ENCODE data around the gene GPC6. TPM values are rescaled to one million over a fixed set of nuclear protein-coding genes. Genes with fewer than 3 reads are reported as not detected.
A peak's percentile ranks its signal among the peaks of the same experiment; 100 is the strongest.

GPC6 gene
- total and polyA plus RNA-seq, 4 donors: 5.9 to 29.1 (median 18.2) TPM

DNA sequence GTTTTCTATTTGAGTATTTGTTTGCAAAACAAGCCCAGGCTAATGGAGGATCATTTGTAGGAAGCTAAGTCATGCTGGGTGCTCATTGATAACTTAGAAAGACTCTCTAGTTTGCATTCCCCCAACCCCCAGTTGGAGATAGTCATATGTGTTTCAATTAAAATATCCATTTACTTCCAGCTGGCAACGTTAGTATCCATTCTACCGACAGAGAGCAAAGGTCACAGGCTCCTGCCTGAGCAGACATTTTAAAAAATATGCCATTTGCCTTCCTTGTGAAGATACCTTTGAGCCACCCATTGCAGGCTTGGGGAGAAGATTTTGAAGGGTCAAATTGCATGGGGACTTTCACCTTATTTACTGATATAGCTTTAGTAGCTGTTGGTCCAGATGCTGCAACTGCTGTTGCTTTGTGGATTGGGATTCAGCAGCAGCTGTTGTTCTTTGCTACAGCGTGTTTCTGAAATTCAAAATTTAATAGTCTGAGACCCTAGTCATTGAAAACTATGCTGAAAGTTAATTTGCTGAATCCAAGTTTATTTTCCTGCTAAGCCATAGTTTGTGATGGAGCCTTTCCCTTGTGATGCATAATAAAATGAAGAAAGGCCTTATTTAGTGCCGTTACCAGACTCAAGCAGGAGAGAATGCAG lies 335.1 kb downstream of the GPC6 start:
- no peak overlapping the region for H3K27ac ChIP-seq (ENCODE audit: low read depth in 1 of 2, low read length in 2 of 2)
- H3K4me1 ChIP-seq (ENCODE audit: control insufficient read depth in 4 of 4, insufficient read depth in 4 of 4, low read length in 3 of 4): peaks cover 0 to 3% (median 0%) of the 10 kb centered on the region in 4 donors
- no peak for DNase-seq (ENCODE audit: low spot score)
- WGBS: 63% methylated on average over 4 of the region's 4 CpGs
- H3K4me3 ChIP-seq (ENCODE audit: low read depth in 1 of 3, low read length in 3 of 3): no peak overlapping the region
- no peaks in the 10 kb centered on the region for H3K9me3 ChIP-seq (ENCODE audit: control insufficient read depth in 4 of 4, low read length in 3 of 4)
- no peaks in the 10 kb centered on the region for H3K36me3 ChIP-seq (ENCODE audit: control insufficient read depth in 4 of 4, insufficient read depth in 3 of 4, low read depth in 1 of 4, low read length in 3 of 4)
- TF ChIP-seq YY1 (IDR thresholded peaks at IDR 0.05) (peak; percentile 45), HNF4A (conservative IDR thresholded peaks at IDR 0.05) (peak in 1 of 2 donors; percentile 35), JUND (IDR thresholded peaks at IDR 0.05) (no peak)
- H3K27me3 ChIP-seq (ENCODE audit: control insufficient read depth in 4 of 4, insufficient read depth in 4 of 4, low read length in 3 of 4): no peaks in the 10 kb centered on the region
- H3K9ac ChIP-seq (ENCODE audit: low read depth in 1 of 2, low read length in 2 of 2): no peak overlapping the region

DNA sequence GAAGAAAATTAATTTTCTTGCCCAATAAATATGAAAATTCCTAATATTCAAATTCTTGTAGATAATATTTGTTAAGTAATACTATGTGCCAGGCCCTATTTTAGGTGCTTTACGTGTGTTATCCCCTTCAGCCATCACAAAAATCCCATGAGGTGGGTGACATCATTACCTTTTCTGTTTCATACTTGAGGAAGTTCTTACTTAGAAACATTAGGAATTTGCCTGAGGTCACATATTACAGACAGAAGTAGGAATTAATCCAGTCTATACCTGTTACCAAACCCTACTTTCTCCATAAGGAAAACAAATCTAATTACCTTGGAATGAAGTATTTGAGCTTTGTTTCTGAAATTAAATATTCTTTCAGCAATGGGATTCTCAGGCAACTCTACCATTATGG lies 336.1 kb downstream of the GPC6 start:
- no peak overlapping the region for H3K27ac ChIP-seq (ENCODE audit: low read depth in 1 of 2, low read length in 2 of 2)
- TF ChIP-seq RXRA (IDR thresholded peaks at IDR 0.05) (no peak), EGR1 (IDR thresholded peaks at IDR 0.05; ENCODE audit: low read depth in 2 of 2) (no peak), HNF4A (conservative IDR thresholded peaks at IDR 0.05) (no peak), SP1 (IDR thresholded peaks at IDR 0.05) (no peak), GABPA (IDR thresholded peaks at IDR 0.05 in 1 of 2, conservative IDR thresholded peaks at IDR 0.05 in 1 of 2) (no peak), NR2F2 (IDR thresholded peaks at IDR 0.05) (no peak), FOXA1 (IDR thresholded peaks at IDR 0.05) (no peak), FOXA2 (IDR thresholded peaks at IDR 0.05) (no peak), RAD21 (IDR thresholded peaks at IDR 0.05) (no peak)
- TF ChIP-seq, protein P1, sequence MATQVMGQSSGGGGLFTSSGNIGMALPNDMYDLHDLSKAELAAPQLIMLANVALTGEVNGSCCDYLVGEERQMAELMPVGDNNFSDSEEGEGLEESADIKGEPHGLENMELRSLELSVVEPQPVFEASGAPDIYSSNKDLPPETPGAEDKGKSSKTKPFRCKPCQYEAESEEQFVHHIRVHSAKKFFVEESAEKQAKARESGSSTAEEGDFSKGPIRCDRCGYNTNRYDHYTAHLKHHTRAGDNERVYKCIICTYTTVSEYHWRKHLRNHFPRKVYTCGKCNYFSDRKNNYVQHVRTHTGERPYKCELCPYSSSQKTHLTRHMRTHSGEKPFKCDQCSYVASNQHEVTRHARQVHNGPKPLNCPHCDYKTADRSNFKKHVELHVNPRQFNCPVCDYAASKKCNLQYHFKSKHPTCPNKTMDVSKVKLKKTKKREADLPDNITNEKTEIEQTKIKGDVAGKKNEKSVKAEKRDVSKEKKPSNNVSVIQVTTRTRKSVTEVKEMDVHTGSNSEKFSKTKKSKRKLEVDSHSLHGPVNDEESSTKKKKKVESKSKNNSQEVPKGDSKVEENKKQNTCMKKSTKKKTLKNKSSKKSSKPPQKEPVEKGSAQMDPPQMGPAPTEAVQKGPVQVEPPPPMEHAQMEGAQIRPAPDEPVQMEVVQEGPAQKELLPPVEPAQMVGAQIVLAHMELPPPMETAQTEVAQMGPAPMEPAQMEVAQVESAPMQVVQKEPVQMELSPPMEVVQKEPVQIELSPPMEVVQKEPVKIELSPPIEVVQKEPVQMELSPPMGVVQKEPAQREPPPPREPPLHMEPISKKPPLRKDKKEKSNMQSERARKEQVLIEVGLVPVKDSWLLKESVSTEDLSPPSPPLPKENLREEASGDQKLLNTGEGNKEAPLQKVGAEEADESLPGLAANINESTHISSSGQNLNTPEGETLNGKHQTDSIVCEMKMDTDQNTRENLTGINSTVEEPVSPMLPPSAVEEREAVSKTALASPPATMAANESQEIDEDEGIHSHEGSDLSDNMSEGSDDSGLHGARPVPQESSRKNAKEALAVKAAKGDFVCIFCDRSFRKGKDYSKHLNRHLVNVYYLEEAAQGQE (IDR thresholded peaks at IDR 0.05): no peak
- TF ChIP-seq, protein P2, sequence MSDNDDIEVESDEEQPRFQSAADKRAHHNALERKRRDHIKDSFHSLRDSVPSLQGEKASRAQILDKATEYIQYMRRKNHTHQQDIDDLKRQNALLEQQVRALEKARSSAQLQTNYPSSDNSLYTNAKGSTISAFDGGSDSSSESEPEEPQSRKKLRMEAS (IDR thresholded peaks at IDR 0.05): no peak
- TF ChIP-seq, protein P3, sequence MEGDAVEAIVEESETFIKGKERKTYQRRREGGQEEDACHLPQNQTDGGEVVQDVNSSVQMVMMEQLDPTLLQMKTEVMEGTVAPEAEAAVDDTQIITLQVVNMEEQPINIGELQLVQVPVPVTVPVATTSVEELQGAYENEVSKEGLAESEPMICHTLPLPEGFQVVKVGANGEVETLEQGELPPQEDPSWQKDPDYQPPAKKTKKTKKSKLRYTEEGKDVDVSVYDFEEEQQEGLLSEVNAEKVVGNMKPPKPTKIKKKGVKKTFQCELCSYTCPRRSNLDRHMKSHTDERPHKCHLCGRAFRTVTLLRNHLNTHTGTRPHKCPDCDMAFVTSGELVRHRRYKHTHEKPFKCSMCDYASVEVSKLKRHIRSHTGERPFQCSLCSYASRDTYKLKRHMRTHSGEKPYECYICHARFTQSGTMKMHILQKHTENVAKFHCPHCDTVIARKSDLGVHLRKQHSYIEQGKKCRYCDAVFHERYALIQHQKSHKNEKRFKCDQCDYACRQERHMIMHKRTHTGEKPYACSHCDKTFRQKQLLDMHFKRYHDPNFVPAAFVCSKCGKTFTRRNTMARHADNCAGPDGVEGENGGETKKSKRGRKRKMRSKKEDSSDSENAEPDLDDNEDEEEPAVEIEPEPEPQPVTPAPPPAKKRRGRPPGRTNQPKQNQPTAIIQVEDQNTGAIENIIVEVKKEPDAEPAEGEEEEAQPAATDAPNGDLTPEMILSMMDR (IDR thresholded peaks at IDR 0.05; ENCODE audit: low read depth, low read length, missing input control): no peak
- TF ChIP-seq, protein P4, sequence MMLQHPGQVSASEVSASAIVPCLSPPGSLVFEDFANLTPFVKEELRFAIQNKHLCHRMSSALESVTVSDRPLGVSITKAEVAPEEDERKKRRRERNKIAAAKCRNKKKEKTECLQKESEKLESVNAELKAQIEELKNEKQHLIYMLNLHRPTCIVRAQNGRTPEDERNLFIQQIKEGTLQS (IDR thresholded peaks at IDR 0.05): no peak
- TF ChIP-seq, protein P5, sequence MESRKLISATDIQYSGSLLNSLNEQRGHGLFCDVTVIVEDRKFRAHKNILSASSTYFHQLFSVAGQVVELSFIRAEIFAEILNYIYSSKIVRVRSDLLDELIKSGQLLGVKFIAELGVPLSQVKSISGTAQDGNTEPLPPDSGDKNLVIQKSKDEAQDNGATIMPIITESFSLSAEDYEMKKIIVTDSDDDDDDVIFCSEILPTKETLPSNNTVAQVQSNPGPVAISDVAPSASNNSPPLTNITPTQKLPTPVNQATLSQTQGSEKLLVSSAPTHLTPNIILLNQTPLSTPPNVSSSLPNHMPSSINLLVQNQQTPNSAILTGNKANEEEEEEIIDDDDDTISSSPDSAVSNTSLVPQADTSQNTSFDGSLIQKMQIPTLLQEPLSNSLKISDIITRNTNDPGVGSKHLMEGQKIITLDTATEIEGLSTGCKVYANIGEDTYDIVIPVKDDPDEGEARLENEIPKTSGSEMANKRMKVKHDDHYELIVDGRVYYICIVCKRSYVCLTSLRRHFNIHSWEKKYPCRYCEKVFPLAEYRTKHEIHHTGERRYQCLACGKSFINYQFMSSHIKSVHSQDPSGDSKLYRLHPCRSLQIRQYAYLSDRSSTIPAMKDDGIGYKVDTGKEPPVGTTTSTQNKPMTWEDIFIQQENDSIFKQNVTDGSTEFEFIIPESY (IDR thresholded peaks at IDR 0.05): no peak
- H3K27me3 ChIP-seq (ENCODE audit: control insufficient read depth in 4 of 4, insufficient read depth in 4 of 4, low read length in 3 of 4): no peaks in the 10 kb centered on the region
- H3K9me3 ChIP-seq (ENCODE audit: control insufficient read depth in 4 of 4, low read length in 3 of 4): no peaks in the 10 kb centered on the region
- DNase-seq (ENCODE audit: low spot score): no peak
- no peak overlapping the region for H3K4me3 ChIP-seq (ENCODE audit: low read depth in 1 of 3, low read length in 3 of 3)
- no peaks in the 10 kb centered on the region for H3K36me3 ChIP-seq (ENCODE audit: control insufficient read depth in 4 of 4, insufficient read depth in 3 of 4, low read depth in 1 of 4, low read length in 3 of 4)
- peaks cover 0 to 3% (median 0%) of the 10 kb centered on the region in 4 donors for H3K4me1 ChIP-seq (ENCODE audit: control insufficient read depth in 4 of 4, insufficient read depth in 4 of 4, low read length in 3 of 4)
- 90% methylated on average over 1 of the region's 1 CpG for WGBS
- H3K9ac ChIP-seq (ENCODE audit: low read depth in 1 of 2, low read length in 2 of 2): no peak overlapping the region

All from liver (tissue), 9 donors.